Measurements from ENCODE around the gene SEPTIN12. TPM values are rescaled to one million over a fixed set of nuclear protein-coding genes. Genes with fewer than 3 reads are reported as not detected.

SEPTIN12 gene
- total and polyA plus RNA-seq, 2 experiments from 2014 or later: not detected

DNA sequence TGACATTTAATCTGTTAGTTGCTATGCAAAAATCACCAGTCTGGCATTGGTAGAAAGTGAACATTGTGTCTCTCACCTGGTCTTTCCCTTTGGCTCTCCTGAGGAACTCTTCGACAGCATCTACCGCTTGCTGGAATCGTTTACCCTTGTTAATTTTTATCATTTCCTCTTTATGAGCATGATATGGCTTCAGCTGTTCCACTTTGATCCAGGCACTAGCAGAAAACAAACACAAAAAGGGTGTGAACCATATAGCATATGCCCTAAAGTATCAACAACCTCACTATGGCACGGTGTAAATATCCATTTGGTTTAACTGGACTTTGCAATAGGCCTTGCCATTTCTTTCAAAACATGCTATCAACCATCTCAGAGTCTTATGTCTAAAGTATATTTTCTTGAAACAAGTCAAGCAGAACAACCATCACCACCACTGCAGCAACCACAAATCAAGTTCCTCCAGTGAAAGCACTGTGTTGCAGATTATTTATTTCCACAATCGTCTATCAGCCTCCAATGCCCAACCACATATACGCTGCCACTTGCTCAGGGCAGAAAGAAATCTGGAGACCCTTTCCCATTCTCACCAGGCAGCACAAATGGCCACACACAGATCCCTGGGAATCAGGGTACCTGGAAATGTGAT is 44.7 kb upstream of the SEPTIN12 start:
- H3K4me3 Mint-ChIP-seq: no peak overlapping the region
- no peak overlapping the region for H3K27ac ChIP-seq (ENCODE audit: low read depth)
- H3K36me3 ChIP-seq (ENCODE audit: insufficient read depth): peaks cover 50% of the 10 kb centered on the region

More for the DNA sequence above, 44.7 kb upstream of the SEPTIN12 start:
- H3K27ac Mint-ChIP-seq: no peak overlapping the region
- Histone ChIP-seq H2AFZ (no peak overlapping the region), H3K4me2 (no peak overlapping the region), H3K4me3 (no peak overlapping the region), H3K27me3 (ENCODE audit: insufficient read depth) (no peaks in the 10 kb centered on the region), H3F3A (replicated peaks; ENCODE audit: low read depth) (0 out of 2 replicates have a peak, but pooled peaks cover 10% of the 10 kb centered on the region), H4K20me1 (replicated peaks; ENCODE audit: insufficient read depth) (peaks cover 26% of the 10 kb centered on the region), H3K79me2 (replicated peaks; ENCODE audit: insufficient read depth) (peaks cover 17% of the 10 kb centered on the region), H3K4me1 (ENCODE audit: insufficient read depth) (no peaks in the 10 kb centered on the region), H3K9me2 (ENCODE audit: insufficient read depth) (no peaks in the 10 kb centered on the region)
- no peak for ATAC-seq
- no peak for DNase-seq (ENCODE audit: low spot score)
- no peaks in the 10 kb centered on the region for H3K9me3 Mint-ChIP-seq
- H3K4me1 Mint-ChIP-seq: no peaks in the 10 kb centered on the region
- TF ChIP-seq POLR2AphosphoS5 (IDR thresholded peaks at IDR 0.05; ENCODE audit: low read depth) (no peak), ZNF114 (CRISPR knock-in tag; IDR thresholded peaks at IDR 0.05) (no peak), STAT1 (IDR thresholded peaks at IDR 0.05; ENCODE audit: unreplicated experiment) (no peak), ZNF331 (CRISPR knock-in tag; IDR thresholded peaks at IDR 0.05; ENCODE audit: low read depth) (no peak), CREB1 (CRISPR knock-in tag; IDR thresholded peaks at IDR 0.05; ENCODE audit: low read depth) (no peak), EZH2 (IDR thresholded peaks at IDR 0.05; ENCODE audit: low read depth, unreplicated experiment) (no peak), JUNB (IDR thresholded peaks at IDR 0.05; ENCODE audit: unreplicated experiment) (no peak), EZH2phosphoT487 (IDR thresholded peaks at IDR 0.05; ENCODE audit: unreplicated experiment) (no peak), NANOG (IDR thresholded peaks at IDR 0.05; ENCODE audit: borderline replicate concordance) (no peak)
- TF ChIP-seq, protein P1, sequence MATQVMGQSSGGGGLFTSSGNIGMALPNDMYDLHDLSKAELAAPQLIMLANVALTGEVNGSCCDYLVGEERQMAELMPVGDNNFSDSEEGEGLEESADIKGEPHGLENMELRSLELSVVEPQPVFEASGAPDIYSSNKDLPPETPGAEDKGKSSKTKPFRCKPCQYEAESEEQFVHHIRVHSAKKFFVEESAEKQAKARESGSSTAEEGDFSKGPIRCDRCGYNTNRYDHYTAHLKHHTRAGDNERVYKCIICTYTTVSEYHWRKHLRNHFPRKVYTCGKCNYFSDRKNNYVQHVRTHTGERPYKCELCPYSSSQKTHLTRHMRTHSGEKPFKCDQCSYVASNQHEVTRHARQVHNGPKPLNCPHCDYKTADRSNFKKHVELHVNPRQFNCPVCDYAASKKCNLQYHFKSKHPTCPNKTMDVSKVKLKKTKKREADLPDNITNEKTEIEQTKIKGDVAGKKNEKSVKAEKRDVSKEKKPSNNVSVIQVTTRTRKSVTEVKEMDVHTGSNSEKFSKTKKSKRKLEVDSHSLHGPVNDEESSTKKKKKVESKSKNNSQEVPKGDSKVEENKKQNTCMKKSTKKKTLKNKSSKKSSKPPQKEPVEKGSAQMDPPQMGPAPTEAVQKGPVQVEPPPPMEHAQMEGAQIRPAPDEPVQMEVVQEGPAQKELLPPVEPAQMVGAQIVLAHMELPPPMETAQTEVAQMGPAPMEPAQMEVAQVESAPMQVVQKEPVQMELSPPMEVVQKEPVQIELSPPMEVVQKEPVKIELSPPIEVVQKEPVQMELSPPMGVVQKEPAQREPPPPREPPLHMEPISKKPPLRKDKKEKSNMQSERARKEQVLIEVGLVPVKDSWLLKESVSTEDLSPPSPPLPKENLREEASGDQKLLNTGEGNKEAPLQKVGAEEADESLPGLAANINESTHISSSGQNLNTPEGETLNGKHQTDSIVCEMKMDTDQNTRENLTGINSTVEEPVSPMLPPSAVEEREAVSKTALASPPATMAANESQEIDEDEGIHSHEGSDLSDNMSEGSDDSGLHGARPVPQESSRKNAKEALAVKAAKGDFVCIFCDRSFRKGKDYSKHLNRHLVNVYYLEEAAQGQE (IDR thresholded peaks at IDR 0.05; ENCODE audit: unreplicated experiment): no peak
- TF ChIP-seq, protein P2, sequence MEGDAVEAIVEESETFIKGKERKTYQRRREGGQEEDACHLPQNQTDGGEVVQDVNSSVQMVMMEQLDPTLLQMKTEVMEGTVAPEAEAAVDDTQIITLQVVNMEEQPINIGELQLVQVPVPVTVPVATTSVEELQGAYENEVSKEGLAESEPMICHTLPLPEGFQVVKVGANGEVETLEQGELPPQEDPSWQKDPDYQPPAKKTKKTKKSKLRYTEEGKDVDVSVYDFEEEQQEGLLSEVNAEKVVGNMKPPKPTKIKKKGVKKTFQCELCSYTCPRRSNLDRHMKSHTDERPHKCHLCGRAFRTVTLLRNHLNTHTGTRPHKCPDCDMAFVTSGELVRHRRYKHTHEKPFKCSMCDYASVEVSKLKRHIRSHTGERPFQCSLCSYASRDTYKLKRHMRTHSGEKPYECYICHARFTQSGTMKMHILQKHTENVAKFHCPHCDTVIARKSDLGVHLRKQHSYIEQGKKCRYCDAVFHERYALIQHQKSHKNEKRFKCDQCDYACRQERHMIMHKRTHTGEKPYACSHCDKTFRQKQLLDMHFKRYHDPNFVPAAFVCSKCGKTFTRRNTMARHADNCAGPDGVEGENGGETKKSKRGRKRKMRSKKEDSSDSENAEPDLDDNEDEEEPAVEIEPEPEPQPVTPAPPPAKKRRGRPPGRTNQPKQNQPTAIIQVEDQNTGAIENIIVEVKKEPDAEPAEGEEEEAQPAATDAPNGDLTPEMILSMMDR (conservative IDR thresholded peaks at IDR 0.05; ENCODE audit: low read depth in 2 of 2): no peak
- TF ChIP-seq, protein P3, sequence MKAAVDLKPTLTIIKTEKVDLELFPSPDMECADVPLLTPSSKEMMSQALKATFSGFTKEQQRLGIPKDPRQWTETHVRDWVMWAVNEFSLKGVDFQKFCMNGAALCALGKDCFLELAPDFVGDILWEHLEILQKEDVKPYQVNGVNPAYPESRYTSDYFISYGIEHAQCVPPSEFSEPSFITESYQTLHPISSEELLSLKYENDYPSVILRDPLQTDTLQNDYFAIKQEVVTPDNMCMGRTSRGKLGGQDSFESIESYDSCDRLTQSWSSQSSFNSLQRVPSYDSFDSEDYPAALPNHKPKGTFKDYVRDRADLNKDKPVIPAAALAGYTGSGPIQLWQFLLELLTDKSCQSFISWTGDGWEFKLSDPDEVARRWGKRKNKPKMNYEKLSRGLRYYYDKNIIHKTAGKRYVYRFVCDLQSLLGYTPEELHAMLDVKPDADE (IDR thresholded peaks at IDR 0.05): no peak
- TF ChIP-seq, protein P4, sequence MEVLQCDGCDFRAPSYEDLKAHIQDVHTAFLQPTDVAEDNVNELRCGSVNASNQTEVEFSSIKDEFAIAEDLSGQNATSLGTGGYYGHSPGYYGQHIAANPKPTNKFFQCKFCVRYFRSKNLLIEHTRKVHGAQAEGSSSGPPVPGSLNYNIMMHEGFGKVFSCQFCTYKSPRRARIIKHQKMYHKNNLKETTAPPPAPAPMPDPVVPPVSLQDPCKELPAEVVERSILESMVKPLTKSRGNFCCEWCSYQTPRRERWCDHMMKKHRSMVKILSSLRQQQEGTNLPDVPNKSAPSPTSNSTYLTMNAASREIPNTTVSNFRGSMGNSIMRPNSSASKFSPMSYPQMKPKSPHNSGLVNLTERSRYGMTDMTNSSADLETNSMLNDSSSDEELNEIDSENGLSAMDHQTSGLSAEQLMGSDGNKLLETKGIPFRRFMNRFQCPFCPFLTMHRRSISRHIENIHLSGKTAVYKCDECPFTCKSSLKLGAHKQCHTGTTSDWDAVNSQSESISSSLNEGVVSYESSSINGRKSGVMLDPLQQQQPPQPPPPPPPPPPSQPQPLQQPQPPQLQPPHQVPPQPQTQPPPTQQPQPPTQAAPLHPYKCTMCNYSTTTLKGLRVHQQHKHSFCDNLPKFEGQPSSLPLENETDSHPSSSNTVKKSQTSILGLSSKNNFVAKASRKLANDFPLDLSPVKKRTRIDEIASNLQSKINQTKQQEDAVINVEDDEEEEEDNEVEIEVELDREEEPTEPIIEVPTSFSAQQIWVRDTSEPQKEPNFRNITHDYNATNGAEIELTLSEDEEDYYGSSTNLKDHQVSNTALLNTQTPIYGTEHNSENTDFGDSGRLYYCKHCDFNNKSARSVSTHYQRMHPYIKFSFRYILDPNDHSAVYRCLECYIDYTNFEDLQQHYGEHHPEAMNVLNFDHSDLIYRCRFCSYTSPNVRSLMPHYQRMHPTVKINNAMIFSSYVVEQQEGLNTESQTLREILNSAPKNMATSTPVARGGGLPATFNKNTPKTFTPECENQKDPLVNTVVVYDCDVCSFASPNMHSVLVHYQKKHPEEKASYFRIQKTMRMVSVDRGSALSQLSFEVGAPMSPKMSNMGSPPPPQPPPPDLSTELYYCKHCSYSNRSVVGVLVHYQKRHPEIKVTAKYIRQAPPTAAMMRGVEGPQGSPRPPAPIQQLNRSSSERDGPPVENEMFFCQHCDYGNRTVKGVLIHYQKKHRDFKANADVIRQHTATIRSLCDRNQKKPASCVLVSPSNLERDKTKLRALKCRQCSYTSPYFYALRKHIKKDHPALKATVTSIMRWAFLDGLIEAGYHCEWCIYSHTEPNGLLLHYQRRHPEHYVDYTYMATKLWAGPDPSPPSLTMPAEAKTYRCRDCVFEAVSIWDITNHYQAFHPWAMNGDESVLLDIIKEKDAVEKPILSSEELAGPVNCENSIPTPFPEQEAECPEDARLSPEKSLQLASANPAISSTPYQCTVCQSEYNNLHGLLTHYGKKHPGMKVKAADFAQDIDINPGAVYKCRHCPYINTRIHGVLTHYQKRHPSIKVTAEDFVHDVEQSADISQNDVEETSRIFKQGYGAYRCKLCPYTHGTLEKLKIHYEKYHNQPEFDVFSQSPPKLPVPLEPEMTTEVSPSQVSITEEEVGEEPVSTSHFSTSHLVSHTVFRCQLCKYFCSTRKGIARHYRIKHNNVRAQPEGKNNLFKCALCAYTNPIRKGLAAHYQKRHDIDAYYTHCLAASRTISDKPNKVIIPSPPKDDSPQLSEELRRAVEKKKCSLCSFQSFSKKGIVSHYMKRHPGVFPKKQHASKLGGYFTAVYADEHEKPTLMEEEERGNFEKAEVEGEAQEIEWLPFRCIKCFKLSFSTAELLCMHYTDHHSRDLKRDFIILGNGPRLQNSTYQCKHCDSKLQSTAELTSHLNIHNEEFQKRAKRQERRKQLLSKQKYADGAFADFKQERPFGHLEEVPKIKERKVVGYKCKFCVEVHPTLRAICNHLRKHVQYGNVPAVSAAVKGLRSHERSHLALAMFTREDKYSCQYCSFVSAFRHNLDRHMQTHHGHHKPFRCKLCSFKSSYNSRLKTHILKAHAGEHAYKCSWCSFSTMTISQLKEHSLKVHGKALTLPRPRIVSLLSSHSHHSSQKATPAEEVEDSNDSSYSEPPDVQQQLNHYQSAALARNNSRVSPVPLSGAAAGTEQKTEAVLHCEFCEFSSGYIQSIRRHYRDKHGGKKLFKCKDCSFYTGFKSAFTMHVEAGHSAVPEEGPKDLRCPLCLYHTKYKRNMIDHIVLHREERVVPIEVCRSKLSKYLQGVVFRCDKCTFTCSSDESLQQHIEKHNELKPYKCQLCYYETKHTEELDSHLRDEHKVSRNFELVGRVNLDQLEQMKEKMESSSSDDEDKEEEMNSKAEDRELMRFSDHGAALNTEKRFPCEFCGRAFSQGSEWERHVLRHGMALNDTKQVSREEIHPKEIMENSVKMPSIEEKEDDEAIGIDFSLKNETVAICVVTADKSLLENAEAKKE (CRISPR knock-in tag; IDR thresholded peaks at IDR 0.05): no peak
- peaks cover 63% of the 10 kb centered on the region for H3K36me3 Mint-ChIP-seq (ENCODE audit: low read depth)
- H3K27me3 Mint-ChIP-seq (ENCODE audit: insufficient read depth, low read depth, poor library complexity): peaks cover 3% of the 10 kb centered on the region
